A549 treated with dexamethasone at 1 μM for 4 hours (cell line): ENCODE measurements around the gene KIAA1328. TPM values are rescaled to one million over a fixed set of nuclear protein-coding genes. Genes with fewer than 3 reads are reported as not detected.

ENCODE experiments used
- total RNA-seq: library from RNA; stranded (reverse); fragments of 200-300 nt; extraction: Qiagen RNA extraction; gene quantifications from 5 replicates; pipeline ENCODE4 v1.2.3, GENCODE V29; 2022

Gene KIAA1328
- 1.3 to 1.8 TPM (median 1.5 TPM) in 5 replicates for total RNA-seq

GRCh38 chr18:36828630-36829361, at the start of gene KIAA1328, which contains the start of gene TPGS2:
Gene KIAA1328, plus strand, starts transcription at chr18:36829127. Its CDS starts 12 bp downstream, at chr18:36829139.
Gene TPGS2, minus strand, starts transcription at chr18:36829002. Its CDS starts 235 bp downstream, at chr18:36828767.

Other genes with a start within 250 kb of the KIAA1328 start
- gene TPGS2, start 125 bp upstream of the KIAA1328 start, total RNA-seq = 79.9 to 91.8 TPM (median 89.2 TPM) in 5 replicates